Stimulated activated CD4-positive, alpha-beta T cell treated with anti-CD3 and anti-CD28 coated beads, Interleukin-2, amount 100 ng/mL, for 24 hours (primary cell): ENCODE data around the gene ARL4C.
"Not testable (repeated sequence)": the region's sequence is repeated elsewhere in the genome, so short reads cannot be mapped to it uniquely, and the experiment has no call there.

ENCODE experiments used
- DNase-seq, 2 donors: peaks; one replicate each; pipeline ENCODE4 v3.0.0-alpha.2; 2020

The ARL4C gene

GRCh38 chr2:234469972-234470371 lies 26.9 kb downstream of the ARL4C start:
- no peak for DNase-seq

DNA sequence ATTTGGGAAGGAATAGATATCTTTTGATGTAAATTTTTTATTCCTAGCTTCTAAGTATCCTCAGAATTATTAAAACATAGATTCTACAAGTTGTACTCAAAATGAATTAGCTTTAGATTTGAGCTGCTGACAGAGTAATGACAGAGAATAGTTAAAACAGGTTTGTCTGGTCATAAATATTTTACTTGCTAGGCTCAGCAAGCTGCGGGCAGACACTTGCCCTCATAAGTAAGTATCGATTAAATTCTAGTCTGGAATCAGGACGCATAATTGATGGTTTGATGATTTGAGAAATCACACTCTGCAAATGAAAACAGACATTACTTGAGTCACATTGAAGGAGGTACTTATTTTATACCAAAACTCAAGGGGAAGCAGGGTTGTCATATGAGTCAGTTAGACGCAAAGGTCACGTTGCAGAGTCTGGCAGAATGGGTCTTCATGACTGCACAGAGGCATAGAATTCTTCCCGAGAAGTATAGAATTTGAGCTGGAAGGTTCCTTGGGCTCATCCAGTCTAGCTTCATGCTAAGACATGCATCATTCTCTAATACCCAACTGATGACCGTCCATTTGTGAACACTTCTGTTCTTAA lies 27.5 kb downstream of the ARL4C start:
- DNase-seq, result no peak

DNA sequence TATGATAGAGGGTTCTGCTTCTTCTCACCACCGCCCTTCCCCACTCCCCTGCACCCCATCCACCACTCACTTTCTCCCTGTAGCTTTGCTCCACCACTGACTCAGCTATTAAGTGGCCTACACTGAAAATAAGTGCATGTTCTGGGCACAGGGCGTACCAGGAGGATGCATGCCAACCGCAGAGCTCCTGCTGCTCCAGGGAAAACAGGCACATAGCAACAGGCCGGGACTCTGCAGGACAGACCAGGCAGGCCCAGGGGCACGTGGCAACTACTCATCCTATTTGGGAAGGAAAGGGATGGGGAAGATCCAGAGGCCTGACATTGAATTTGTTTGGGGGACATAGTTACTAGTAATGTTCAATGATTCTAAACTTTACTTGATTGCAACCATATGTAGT lies 28.4 kb downstream of the ARL4C start:
- DNase-seq, result no peak

DNA sequence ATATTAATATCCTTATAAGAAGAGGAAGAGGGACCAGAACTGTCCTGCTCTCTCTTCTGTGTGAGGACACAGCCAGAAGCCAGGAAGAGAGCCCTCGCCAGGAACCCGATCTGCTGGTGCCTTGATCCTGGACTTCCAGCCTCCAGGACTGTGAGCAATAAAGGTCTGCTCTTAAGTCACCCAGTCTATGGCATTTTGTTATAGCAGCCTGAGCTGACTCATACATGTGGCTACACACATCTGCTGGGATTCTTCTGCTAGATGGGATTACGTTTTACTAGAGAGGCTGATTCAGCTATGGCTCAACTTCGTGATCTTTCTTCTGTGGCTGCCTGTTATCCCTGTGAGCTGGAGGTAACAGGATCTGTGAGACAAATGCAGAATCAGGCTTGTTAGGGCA lies 29.6 kb downstream of the ARL4C start:
- DNase-seq, result no peak

DNA sequence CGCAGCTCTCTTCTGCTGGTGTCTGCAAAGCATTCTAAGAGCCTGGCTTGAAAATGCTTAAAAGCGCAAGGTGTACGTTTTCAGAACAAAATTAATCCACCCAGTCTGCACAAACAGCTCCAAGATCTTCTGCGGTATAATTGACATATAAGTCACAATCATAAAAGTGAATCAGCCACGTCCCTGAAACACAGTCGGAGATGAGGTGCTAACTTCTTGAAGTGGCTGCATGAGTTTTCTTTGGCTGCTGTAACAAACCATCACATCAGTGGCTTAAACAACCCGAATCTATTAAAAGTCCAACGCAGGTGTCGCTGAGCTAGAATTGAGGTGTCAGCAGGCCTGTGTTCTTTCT lies 32.6 kb downstream of the ARL4C start:
- no peak for DNase-seq

DNA sequence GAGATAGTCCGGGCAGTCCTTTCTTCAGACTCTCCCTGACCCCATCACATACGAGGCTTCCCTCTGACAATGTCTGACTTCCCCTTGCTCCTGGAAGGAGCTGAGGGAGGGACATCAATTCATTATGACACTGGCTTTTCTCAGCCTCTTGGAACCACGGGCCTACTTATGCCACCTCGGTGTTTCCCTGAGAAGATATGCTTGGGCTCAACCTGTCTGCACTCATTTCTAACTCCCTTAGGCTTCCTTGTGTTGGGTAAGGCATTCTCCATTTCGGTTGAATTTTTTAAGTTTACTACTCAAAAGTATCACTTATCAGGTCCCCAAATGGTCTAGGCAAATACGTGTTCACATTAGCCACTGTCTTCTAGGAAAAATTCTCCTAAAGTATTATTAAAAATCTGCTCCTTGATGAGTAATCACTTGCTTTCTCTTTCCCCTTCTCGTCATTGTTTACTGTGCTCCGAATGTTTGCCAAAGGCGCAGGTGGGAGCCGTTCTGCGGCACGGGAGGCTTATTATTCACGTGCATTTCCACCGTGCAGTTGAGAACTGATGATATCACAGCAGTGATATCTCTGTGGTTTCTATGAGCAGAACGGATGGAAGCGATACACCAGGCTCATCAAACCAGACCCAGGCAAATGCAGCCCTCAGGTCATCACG lies 33.1 kb downstream of the ARL4C start:
- peak; percentile 71 to 75 for DNase-seq

DNA sequence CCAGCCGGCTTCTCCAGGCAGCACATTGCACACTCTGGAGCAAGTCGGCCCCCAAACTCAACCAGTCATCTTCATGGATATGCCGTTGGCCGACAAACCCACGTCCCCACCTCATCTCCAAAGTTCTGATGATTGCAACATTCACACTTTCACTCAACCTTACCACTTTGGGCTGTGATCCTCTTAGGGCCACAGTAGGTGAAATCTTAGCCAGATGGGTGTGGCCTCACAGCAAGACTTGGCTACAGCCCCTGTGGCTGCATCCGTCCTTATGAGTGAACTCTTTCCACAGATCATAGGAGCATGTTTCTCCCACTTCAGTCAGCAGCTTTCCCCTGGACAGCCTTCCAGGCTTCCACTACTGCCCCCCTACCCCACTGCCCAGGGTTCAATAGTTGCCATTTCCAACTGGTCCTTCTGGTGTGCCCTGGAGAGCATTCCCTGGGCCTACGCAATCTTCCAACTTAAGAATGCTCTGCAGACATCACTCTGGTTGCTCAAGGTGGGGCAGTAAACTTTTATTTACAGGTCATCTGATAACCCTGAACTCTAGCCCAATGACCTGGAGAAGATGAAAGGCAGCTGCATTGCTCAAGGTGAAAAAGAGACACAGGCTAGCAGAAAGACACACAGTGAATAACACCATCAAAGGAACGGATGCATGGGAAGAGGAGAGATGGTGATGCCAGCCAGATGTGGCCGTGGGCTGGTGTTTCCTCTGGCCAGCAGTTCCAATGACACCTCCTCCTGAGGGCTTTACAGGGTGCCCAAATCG lies 34.5 kb downstream of the ARL4C start:
- DNase-seq, result no peak

GRCh38 chr2:234459401-234460009 lies 37.4 kb downstream of the ARL4C start:
- no peak for DNase-seq

GRCh38 chr2:234458466-234458865 lies 38.4 kb downstream of the ARL4C start:
- no peak for DNase-seq

GRCh38 chr2:234457421-234457820 lies 39.5 kb downstream of the ARL4C start:
- no peak for DNase-seq

DNA sequence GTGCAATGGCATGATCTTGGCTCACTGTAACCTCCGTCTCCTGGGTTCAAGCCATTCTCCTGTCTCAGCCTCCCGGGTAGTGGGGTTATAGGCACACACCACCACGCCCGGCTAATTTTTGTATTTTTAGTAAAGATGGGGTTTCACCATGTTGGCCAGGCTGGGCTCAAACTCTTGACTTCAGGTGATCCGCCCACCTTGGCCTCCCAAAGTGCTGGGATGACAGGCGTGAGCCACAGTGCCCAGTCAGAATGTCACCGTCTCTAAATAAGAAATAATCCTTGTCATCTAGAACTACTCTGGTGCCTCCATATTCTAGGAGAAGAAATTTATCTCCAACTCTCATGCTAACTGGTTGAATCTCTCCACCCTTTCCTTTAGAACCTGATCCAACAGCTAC lies 41.6 kb downstream of the ARL4C start:
- not testable (repeated sequence) for DNase-seq

DNA sequence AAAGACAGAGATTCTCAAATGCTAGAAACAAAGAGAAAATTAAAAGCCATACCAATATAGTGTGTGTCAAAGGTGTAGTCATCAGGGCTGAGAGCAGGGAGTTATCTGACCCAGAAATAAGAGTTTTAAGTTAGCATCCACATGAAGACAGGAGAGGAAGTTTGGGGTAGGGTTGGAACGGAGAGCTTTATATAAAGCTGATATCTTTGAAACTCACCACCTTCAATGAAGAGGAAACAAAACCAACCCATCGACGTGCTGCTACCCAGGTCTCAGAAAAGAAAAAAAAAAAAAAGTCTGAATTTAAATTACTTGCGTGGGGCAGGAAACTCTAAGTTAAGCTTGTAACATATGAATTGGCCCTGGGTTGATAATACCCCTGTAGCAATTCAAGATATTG lies 42.4 kb downstream of the ARL4C start:
- no peak for DNase-seq

DNA sequence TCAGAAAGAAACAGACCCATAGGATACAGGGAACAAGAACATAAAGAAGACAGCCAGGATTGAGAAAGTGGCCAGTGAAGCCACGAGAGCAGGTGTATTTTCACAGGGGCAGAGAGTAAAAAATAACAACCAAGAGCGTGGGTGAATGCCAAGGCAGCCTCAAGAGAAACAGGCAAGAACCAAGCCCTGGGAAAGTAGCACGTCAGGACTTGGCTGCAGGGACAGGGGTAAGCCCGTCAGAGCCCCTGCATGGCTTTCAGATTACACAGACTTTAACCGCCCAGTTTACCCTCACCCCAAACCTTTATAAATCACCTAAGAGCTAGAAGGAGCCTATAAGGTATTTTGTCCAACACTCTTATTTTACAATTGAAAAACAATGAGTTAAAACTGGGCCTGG lies 43.7 kb downstream of the ARL4C start:
- no peak for DNase-seq

- no peak for DNase-seq
Observed at GRCh38 chr2:234451852-234452625, 44.8 kb downstream of the ARL4C start.

GRCh38 chr2:234451242-234451641 lies 45.6 kb downstream of the ARL4C start:
- DNase-seq, result no peak

DNA sequence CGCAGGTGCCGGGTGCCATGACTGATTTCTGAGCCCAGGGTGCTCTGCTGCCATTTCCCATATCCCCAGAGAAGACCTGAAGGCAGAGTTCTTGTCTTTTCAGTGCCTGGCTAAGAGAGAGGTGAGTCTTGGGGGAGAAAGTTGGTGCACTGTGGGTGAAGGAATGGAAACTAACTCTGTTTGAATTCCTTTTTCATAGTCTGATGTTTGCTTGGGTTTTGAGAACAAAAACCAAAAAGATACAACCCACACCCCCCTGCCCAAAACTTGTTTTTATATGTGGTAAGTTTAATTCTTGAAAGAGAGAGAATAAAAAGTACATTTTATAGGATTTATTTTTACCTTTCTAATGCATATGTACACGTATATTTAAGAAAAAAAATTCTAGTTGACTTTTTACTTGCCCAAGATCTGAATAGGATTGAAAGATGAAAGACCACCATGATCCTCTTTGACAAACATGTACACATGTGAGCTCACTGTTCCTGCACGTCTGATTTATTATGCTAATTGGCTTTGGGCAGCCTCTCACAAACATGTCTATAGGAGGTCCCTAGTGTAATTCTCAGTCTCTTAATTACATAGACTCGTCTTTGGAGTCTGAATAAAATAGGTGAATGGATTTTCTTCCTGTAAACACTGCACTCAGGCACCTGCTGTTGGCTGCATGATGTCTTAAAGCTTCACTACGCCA lies 46.3 kb downstream of the ARL4C start:
- no peak for DNase-seq

- no peak for DNase-seq
Observed at GRCh38 chr2:234448506-234449184, 48.2 kb downstream of the ARL4C start.

- DNase-seq, result no peak
Observed at GRCh38 chr2:234447963-234448362, 48.9 kb downstream of the ARL4C start.

DNA sequence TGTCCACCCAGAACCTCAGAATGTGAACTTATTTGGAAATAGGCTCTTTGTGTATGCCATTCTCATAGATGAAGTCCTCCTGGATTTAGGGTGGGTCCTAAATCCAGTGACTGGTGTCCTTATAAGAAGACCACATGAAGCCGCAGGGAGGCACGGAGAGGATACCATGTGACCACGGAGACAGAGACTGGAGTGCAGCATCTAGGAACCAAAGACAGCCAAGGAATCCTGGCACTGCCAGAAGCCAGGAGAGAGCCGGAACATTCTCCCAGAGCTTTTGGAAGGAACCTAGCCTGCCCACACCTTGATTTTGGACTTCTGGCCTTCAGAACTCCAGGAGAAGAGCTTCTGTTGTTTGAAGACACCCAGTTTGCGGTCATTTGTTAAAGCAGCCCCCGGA lies 49.7 kb downstream of the ARL4C start:
- no peak for DNase-seq

- peak; percentile 69 to 73 for DNase-seq
Observed at GRCh38 chr2:234446404-234447076, 50.3 kb downstream of the ARL4C start.

GRCh38 chr2:234444893-234445292 lies 52.0 kb downstream of the ARL4C start:
- peak; percentile 53 to 60 for DNase-seq
